ENCODE results near the gene C3orf18. TPM values are rescaled to one million over a fixed set of nuclear protein-coding genes. Genes with fewer than 3 reads are reported as not detected.

Gene C3orf18
- total RNA-seq, 1 experiment from 2014 or later, result 10.1 TPM

DNA sequence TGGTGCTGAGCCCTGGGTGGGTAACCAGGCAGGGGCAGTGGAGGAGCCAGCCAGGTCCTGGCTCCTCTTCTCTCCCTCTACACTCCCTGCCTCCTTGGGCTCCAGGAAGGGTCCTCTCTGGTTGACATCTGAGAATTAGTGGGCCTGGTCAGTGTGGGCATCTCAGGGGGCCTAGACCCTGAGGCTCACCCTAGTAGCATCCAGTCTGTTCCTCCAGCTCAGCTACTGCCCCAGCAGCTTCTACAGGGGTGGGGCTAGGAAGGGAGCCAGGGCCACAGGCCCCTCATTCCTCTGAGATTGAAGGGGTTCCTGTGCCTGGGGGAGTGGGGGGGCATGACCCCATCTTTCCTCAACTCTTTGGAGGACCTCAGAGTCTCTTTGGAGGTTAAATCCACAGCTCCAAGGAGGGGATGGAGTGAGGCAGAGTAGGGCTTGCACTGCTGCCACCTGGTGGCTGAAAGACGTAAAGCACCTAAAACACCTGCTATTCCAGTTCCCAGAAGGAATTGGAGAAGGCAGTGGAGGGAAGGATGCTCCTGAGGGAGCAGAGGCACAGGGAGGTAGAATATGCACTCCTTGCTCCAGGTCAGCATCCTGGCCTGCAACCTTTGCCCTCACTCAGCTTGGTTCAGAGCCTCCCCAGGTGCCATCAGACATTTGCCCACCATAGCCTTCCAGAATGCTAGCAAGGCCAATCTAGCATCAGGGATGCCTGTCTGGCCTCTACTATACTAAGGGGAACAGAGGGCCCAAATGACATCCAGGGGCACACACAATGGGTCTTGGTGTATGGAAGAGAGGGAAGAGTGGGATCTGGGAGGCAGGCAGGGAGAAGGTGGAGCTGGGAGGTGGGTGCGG, 25.1 kb downstream of the C3orf18 start:
- TF ChIP-seq RAD21 (IDR thresholded peaks at IDR 0.05; ENCODE audit: low read depth) (peak; percentile 86), CTCF (IDR thresholded peaks at IDR 0.05 in 2 of 3, conservative IDR thresholded peaks at IDR 0.05 in 1 of 3; ENCODE audit: borderline replicate concordance in 1 of 3, insufficient read depth in 1 of 3, low read depth in 2 of 3, low read length in 2 of 3) (peak; percentile 91 to 94 (median 93)), SP1 (IDR thresholded peaks at IDR 0.05; ENCODE audit: low read depth) (no peak)
- TF ChIP-seq, protein P1, sequence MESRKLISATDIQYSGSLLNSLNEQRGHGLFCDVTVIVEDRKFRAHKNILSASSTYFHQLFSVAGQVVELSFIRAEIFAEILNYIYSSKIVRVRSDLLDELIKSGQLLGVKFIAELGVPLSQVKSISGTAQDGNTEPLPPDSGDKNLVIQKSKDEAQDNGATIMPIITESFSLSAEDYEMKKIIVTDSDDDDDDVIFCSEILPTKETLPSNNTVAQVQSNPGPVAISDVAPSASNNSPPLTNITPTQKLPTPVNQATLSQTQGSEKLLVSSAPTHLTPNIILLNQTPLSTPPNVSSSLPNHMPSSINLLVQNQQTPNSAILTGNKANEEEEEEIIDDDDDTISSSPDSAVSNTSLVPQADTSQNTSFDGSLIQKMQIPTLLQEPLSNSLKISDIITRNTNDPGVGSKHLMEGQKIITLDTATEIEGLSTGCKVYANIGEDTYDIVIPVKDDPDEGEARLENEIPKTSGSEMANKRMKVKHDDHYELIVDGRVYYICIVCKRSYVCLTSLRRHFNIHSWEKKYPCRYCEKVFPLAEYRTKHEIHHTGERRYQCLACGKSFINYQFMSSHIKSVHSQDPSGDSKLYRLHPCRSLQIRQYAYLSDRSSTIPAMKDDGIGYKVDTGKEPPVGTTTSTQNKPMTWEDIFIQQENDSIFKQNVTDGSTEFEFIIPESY (IDR thresholded peaks at IDR 0.05; ENCODE audit: extremely low read depth, insufficient replicate concordance, low read length), result no peak
- no peak overlapping the region for H3K27ac ChIP-seq (ENCODE audit: low read depth, low read length)
- H3K79me2 ChIP-seq (ENCODE audit: insufficient read depth, low read length), result no peaks in the 10 kb centered on the region
- DNase-seq (ENCODE audit: low read depth, low spot score) (peak; percentile 41), ATAC-seq (peak; percentile 91)
- ChIA-PET RAD21 (ENCODE audit: low non-redundant PET in 1 of 2, low total read pairs in 2 of 2, uncharacterized antibody in 2 of 2, unreplicated experiment in 2 of 2) (interaction anchor here (0.7 to 1.1 kb wide), 5 partner anchors 9 to 196 kb away, joined by 3 to 6 read pairs (median 3); no protein-coding TSS in a partner anchor), CTCF (interaction anchor here (0.6 to 2.6 kb wide), 16 partner anchors 9 to 214 kb away, joined by 3 to 25 read pairs (median 4); partner anchors contain the start of genes CISH, CYB561D2, NPRL2 and TUSC2), POLR2A (interaction anchor here (1.0 to 1.2 kb wide), 3 partner anchors 192 to 195 kb away, joined by 3 to 5 read pairs (median 4); partner anchors contain the start of genes CYB561D2 and NPRL2)
- BruUV-seq (replicated peaks), result no TSS peak
- H3K36me3 ChIP-seq (ENCODE audit: control insufficient read depth in 1 of 2, insufficient read depth in 2 of 2, low read length in 2 of 2), result no peaks in the 10 kb centered on the region
- H4K20me1 ChIP-seq (ENCODE audit: insufficient read depth), result no peaks in the 10 kb centered on the region
- no peak overlapping the region for H3K4me3 ChIP-seq (replicated peaks in 1 of 2; ENCODE audit: low read depth in 1 of 2, low read length in 2 of 2)
- peaks cover 0 to 11% of the 10 kb centered on the region in 2 experiments; a peak in 2 of 4 replicates for H3K4me1 ChIP-seq (ENCODE audit: control insufficient read depth in 1 of 2, insufficient read depth in 2 of 2, low read length in 2 of 2)
- no peak overlapping the region for H3K4me2 ChIP-seq (ENCODE audit: low read length)
- no peak overlapping the region for H3K9ac ChIP-seq (ENCODE audit: low read length)
- no peaks in the 10 kb centered on the region for H3K9me3 ChIP-seq (ENCODE audit: control insufficient read depth in 1 of 2, insufficient read depth in 1 of 2, low read depth in 1 of 2, low read length in 2 of 2)
- H2AFZ ChIP-seq (ENCODE audit: low read depth, low read length, poor library complexity, severe bottlenecking), result no peak overlapping the region
- H3K27me3 ChIP-seq (ENCODE audit: insufficient read depth, low read length), result peaks cover 6% of the 10 kb centered on the region; the same call in 1 of the 2 replicates
- no peaks in the 10 kb centered on the region for H3K9me2 ChIP-seq (ENCODE audit: insufficient read depth)
- intact Hi-C loops (cut with micrococcal nuclease), result loop anchor here (1.0 kb wide), 2 partner anchors 23 to 106 kb away; no protein-coding TSS in a partner anchor
